ENCODE data around the gene ZNHIT1.
A peak's percentile ranks its signal among the peaks of the same experiment; 100 is the strongest.
"Not testable (repeated sequence)": the region's sequence is repeated elsewhere in the genome, so short reads cannot be mapped to it uniquely, and the experiment has no call there.

Gene ZNHIT1

DNA sequence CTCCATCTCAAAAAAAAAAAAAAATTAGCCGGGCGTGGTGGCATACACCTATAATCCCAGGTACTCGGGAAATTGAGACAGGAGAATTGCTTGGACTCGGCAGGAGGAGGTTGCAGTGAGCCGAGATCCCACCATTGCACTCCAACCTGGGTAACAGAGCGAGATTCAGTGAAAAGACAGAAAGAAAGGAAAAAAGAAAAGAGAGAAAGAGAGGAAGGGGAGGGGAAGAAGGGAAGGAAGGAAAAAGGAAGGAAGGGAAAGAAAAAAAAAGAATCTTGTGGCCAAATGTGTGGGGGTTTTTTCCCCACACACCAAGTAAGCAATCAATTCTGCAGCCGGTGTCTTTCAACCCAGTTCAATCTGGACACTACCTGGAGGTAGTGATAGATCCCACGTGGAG lies 28.9 kb upstream of the ZNHIT1 start:
- DNase-seq = no peak

DNA sequence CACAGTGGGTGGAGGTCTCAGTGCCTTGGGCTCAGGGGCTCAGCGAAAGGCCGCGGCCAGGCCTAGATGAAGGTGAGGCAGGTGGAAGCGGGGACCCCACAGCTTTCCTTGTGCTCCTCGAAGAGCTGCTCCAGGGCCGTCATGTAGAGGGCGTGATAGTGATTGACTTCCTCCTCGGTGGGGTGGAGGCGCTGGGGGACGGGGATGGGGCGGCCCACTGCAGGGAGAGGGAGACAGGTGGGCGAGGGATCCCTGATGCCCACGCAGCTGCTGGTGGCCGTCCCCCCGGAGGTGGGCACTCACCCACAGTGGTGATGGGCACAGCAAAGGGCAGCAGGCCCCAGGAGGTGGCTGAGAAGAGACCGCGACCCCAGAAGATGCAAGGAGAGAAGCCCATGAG lies 22.1 kb upstream of the ZNHIT1 start:
- DNase-seq = no peak

DNA sequence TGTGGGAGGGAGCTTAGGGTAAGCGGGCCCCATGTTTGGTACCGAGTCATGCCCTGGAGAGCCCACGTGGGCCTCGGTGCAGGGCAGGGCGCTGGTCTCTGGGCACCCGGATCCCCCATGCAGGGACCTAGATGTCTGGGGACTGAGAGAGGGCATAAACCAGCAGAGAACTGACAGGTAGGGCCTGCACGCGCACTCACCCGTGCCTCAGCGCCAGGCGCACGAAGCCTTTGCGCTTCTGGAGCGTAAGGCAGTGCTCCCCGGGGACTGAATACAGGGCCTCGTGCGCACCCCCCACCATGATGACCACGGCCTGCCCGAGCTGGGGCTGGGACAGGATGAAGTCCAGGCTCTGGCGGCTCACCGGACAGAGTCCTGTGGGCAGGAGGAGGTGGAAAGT lies 20.0 kb upstream of the ZNHIT1 start:
- DNase-seq = no peak

DNA sequence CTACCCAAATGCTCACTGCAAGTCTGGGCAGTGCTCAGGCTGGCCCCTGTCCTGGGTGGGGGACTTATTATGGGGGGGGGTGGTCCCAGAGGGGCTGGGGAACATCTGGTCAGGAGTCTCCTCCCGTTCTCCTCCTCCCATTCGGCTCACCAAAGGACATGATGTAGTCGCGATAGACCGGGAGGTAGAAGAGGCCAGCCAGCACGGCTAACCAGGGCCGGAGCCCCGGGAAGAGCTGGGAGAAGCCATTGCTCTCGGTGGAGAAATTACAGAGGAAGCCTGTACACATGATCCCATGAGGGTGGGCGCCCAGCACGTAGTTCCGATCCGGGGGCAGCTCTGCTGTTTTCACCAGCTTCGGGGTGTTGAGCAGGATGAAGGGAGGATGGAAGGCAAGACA lies 19.5 kb upstream of the ZNHIT1 start:
- no peak for DNase-seq

DNA sequence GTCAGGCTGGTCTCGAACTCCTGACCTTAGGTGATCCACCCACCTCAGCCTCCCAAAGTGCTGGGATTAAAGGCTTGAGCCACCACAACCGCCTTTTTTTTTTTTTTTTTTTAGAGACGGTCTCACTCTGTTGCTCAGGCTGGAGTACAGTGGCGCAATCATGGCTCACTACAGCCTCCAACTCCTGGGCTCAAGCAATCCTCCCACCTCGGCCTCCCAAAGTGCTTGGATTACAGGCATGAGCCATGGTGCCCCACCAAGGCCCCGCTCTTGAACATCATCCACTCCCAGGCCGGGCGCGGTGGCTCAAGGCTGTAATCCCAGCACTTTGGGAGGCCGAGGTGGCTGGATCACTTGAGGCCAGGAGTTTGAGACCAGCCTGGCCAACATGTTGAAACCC lies 18.4 kb upstream of the ZNHIT1 start:
- DNase-seq = not testable (repeated sequence)

DNA sequence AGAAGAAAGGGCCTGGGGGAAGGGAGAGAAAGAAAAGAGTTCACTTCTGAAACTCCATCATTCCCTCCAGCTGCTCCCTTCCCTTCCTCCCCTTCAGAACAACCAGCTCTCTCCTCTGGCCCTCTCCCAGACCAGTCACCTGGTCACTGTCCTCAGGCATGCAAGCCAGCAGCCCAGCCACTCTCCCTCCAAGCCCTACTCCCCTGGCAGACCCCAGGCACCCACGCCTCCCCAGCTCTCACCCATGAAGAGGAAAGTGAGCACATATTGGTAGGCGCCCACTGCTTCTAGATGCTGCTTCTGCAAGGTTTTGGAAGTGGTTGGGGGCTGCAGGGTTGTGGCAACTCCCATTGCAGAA lies 17.5 kb upstream of the ZNHIT1 start:
- no peak for DNase-seq

DNA sequence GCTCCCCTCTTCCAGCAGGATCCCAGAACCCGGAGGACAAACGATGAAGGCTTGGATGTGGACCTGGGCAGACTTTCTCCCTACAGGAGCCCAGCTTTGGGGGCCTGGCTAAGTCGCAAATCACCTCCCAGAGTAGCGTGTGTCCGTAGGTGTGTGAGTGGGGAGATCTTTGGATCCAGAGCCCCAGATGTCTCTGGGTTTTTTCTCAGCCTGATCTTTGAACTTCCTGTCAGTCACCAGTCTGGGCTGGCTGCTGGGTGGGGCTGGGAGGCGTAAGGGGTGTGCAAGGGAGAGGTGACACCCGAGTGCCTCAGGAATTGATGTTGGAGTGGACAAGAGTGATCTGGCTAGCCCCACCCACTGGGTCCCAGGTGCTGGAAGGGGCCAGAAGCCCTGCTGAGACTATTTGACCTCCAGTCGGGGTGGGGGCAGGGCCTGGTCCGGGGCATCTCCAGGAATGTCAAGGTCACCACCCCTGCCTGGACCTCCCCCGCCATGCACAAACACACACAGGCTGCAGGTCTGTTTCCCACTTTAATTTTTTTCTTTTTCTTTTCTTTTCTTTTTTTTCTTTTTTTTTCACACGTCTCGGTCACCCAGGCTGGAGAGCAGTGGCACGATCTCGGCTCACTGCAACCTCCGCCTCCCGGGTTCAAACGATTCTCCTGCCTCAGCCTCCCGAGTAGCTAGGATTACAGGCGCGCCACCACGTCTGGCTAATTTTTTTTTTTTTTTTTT lies 16.9 kb upstream of the ZNHIT1 start, which contains the start of gene MOGAT3:
MOGAT3 (minus strand) TSS at position 175 of the 738 bp plus-strand sequence. CDS start 182 bp downstream, outside the sequence.
- no peak for DNase-seq

DNA sequence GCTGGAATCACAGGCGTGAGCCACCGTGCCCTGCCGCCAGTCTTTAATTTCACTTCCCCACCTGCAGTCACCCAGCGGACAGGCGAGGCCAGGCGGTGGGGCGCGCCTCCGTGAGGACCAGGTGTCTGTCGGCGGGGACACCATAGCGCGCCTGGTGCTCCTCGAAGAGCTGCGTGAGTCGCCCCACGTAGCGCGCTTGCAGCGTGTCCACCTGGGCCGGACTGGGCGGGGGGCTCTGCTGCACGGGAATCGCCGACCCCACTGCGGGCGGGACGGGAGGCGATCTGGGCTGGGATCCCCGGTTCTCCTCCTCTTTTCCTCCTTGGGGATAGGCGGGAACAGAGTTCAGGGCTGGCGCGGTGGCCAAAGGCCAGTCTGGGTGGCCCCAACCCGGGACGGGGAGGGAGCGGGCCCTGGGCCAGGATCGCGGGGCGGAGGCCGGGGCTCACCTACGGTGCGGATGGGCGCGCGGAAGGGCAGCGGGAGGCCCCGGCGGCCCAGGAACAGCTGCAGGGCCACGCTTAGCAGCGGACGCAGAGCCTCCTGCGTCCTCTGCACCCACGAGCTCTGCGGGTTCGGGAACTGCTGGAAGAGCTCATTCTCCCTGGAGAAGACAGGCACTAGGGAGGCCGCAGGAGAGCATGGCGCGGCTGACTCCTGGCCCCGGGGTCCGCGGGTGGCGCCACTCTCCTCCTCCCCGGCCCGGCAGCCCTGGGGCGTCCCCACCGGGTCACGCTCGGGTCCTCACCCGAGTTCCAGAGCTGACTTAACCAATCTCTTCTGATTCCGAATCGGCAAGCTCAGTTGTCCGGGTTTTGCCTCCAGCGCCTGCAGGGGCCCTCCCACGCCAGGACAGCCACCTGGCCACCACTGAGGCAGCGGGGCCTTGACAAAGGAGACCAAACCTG lies 16.0 kb upstream of the ZNHIT1 start:
- DNase-seq = no peak

DNA sequence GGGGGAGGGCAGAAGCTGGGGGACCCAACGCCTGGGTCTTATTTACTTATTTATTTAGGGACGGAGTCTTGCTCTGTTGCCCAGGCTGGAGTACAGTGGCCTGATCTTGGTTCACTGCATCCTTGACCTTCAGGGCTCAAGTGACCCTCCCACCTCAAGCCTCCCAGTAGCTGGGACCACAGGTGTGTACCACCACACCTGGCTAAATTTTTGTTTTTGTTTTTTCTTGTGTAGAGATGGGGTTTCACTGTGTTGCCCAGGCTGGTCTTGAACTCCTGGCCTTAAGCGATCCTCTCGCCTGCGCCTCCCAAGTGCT lies 15.4 kb upstream of the ZNHIT1 start:
- no peak for DNase-seq

DNA sequence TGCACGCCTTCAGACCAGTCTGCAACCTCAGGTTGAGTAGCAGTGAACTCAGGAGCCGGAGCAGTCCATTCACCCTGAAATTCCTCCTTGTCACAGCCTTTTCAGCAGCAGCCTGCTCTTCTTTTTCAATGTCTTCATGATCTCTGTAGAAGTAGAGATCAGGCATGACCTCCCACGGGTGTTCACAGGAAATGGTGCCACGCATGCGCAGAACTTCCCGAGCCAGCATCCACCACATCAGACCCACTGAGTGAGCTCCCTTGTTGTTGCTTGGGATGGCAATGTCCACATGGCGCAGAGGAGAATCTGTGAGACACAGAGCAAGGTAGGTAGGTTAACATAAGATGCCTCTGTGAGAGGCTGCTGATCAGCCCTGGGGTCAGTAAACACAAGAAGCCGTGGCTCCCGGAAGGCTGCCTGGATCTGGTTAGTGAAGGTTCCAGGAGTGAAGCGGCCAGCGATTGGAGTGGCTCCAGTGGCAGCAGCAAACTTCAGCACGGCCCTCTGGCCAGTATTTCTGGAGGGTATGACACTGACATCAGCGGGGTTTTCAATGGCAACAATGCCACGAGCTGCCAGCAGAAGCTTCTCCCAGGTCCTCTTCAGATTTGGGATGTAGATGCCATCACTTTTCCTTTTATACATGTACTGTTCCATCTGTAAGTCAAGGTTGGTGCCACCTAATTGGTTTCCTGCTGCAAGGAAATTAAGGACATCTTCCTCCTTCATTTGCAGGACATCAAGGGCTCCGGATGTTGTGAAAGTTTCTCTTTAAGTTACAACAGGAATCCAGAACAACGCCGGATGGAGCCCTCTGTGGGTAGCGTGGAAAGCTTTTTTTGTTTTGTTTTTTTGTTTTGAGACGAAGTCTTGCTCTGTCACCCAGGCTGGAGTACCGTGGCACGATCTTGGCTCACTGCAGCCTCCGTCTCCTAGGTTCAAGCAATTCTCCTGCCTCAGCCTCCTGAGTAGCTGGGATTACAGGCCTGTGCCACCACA lies 13.9 kb upstream of the ZNHIT1 start:
- peak; percentile 85 for DNase-seq

DNA sequence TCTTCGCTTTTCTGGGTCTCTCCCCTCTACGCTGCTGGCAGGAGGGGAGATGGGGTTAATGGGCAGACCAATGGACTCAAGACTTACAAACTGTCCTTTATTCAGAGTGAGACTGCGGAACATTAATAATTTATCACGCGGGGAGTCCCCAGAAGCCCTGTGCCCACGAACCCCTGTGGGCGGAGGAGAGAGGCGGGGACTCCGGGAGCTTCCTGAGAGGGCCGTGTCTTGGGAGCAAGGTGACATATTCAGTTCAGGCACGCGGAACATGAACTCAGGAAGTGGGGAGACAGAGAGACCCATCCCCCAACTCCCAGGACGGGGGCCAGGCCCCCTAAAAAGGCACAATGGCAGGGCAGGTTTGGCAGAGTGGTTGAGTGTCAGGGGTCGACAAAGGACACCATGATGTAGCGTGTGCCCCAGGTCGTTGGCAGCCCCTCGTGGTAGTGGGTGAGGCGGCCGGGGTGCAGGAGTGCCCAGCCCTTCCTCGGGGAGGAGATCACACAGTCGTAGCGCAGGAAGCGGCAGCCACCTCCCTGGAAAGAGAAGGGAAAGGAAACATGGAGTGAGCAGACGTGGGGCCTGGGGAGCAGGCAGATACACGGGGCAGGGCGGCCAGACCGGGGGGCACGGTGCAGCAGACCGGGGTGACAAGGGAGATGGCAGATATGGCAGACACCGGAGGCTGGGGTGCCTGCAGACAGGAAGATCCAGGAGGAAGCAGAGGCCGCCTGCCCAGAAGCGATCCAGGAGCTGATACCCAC lies 11.9 kb upstream of the ZNHIT1 start:
- DNase-seq = no peak

DNA sequence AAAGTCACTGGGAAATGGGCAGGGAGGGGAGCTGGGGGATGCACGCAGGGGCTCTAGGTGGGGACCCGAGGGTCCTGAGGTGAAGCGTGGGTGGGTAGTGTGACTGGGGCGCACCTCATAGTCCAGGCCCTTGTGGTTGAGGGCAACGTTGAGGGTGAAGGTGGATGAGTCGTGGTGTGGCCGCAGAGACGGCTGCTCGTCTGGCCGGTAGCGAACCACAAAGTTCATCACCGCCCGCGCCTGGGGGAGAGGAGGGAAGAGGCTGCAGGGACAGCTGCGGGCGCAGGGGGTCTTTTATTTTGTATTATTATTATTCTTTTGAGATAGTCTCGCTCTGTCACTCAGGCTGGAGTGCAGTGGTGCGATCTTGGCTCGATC lies 11.3 kb upstream of the ZNHIT1 start:
- DNase-seq = no peak

DNA sequence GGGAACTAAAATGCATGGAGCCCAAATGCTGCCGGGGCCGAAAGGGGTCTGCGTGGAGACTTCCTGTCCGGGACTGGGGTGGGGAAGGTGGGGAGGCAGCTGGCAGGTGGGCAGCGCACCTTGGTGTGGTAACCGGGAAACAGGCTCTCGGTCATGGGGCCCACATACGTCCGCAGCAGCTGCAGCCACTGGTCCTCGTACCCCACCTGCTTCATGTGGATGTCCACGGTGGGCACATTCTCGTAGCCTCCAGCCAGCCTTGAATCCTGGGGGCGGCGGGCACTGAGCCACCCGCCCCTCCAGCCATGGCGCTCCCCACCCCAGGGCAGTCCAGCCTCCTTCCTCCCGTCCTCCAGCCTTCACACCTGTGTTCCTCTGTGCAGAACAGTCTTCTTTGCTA lies 10.5 kb upstream of the ZNHIT1 start:
- DNase-seq = no peak

DNA sequence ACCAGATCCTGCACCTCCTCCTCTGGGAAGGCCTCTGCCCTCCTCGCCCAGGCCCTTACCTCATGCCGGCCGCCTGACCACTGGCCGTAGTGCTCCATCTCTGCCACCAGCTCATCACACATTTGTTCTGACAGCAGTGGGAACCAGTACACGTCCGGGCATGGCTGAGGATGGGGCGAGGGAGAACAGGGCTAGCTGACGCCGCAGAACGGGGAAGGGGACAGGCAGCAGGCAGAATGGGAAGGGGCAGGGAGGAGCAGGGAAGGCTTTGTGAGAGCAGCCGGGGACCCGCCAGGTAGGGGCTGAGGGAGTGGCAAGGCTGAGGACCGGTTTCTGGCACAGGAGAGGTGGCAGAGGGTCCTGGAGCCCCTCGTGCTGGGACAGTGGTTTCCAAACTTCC lies 9.2 kb upstream of the ZNHIT1 start:
- no peak for DNase-seq

DNA sequence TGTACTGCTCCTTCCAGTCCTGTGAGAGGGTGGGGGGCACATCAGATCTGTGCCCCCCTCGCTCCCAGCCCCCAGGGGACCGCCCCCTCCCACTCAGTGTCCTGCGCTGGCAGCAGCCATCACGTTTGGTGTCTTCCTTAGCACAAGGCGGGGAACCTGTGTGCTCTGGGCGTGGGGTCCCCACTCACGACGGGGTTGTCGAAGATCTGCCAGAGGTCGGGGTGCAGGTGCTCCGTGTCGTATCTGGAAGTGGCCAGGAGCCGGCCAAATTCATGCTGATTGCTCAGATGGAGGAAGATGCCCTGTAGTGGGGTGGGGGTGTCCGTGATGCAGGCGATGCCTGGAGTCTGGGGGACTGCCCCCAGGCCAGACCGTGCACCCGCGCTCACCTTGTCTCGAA lies 7.8 kb upstream of the ZNHIT1 start:
- DNase-seq = no peak

DNA sequence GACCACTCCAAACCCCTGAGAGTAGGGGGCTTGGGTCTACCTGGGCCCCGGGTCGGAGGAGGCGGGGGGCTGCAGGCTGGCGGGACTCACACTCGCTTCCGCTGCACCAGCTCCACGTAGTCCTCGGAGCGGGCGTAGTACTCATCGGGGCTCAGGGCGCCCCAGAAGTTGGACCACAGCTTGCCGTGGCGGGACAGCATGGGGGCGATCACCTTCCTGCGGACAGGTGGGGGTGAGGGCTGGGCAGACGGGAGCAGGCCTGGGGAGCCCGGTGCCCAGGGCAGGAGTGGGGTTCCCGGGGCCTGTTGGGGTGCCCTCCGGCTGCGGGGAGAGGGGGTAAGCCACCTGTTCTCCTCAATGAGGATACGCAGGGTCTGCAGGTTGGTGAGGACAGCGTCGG lies 6.5 kb upstream of the ZNHIT1 start:
- DNase-seq = no peak

DNA sequence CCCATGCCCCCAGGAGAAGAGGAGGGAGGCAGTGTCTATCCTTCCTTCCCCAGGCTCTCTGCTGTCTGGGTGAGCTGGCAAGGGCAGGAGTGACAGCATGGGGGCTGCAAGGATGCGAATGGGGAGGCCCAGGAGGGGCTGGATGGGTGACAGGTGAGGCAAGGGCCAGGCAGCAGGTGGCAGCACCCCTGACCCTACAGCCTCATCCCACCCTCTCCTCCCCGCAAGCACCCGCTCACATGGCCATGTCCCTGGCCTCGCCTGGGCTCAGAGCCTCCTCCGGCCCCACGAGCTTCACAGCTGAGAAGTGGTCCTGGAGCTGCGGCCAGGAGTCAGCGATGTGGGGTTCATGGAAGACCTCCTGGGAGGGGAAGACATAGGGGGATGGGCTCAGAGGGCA lies 6.0 kb upstream of the ZNHIT1 start:
- DNase-seq = no peak

DNA sequence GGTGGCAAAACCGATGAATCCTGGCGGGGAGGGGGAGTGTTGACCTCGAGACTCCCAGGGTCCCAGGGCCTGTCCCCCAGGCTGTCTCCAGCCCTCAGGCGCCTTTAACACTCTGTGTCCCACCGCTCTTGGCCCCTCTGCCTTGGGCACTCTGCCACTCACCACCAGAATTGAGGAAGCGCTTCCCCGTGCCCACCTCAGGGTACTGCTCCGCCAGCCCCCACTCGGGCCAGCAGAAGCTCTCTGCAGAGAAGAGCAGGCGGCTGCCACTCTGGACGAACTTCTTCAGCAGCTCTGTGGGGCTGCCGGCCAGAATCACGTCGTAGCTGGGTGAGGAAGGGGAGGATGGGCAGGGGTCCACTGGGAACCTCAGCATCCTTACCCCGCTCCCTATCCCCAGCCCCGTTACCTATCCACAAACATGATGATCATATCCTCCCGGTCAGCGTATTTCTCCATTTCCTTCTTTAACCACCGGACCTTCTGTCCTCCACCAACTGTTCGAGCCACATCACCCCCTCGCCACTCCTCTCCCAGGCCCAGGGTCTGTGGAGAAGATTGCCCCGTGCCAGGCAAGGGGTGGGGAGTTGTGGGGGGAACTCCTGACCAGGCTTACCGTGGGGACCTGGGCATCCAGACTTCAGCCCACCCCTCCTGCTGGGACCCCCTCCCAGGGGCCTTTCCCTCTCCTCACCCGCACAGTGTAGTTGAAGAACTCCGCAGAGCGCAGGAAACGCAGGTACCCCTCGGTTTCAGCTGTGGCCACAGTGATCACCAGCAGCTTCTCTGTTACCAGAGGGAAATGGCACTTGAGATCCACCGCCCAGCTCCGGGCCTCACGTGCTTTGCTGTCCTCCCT lies 1.7 kb upstream of the ZNHIT1 start:
- DNase-seq = peak; percentile 30

DNA sequence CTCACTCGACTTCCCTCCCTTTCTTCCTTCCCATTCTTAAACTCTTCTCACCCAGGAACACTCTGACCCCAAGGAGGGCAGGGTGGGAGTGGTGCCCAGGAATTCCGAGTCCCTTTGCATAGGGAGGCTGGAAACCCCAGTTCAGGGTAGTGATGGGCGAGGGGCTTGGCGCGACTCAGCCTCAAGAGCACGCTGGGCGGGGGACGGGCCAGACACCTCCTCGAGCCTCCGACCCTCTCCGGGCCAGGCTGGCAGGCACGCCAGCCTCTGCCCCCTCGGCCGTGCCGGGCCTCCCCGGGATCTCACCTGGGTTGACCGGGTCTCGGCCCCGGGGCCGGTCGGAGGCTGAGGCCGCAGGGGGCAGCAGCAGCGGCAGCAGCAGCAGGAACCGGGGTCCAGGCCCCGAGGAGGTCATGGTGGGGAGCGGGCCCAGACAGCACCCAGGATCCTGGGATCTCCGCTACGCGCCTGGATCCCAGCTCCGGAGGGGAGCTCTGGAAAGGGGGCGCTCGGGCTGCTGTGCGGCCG lies 1.0 kb upstream of the ZNHIT1 start:
- DNase-seq = no peak

DNA sequence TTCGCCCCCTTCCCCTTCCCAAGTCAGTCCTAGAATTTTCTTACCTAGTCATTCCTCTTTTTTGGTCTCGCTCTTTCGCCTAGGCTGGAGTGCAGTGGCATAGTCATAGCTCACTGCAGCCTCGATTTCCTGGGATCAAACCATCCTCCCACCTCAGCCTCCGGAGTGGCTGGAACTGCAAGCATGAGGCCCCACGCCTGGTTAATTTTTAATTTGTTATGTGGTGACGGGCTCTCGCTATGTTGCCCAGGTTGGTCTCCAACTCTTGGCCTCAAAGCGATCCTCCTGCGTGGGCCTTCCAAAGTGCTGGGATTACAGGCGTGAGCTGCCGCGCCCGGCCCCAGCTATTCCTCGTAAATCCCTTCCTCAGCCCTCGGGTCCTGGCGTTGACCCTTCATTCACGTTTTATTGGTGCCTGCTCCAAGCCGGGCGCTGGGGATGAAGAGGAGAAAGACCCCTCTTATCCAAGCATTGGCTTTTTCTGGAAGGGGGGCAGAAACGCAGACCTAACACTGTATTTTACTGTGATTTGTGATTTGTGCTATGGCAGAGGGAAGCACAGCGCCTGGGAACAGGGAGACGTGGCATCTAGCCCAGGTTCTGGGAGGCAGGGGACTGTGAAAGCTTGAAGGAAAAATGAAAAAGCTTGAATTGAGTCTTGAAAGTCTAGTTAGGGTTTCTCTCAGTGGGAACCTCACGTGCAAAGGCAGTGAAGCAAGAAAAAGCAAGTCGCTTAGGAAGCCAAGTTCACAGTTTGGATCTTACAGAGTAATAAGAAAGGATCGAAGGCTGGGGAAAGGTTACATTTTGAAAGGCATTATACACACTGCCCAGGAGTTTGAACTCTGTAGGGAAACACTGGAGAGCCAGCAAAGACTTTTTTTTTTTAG lies 516 bp downstream of the ZNHIT1 start:
- no peak for DNase-seq
